ENCODE measurements around the gene GRIP1.

Gene GRIP1

DNA sequence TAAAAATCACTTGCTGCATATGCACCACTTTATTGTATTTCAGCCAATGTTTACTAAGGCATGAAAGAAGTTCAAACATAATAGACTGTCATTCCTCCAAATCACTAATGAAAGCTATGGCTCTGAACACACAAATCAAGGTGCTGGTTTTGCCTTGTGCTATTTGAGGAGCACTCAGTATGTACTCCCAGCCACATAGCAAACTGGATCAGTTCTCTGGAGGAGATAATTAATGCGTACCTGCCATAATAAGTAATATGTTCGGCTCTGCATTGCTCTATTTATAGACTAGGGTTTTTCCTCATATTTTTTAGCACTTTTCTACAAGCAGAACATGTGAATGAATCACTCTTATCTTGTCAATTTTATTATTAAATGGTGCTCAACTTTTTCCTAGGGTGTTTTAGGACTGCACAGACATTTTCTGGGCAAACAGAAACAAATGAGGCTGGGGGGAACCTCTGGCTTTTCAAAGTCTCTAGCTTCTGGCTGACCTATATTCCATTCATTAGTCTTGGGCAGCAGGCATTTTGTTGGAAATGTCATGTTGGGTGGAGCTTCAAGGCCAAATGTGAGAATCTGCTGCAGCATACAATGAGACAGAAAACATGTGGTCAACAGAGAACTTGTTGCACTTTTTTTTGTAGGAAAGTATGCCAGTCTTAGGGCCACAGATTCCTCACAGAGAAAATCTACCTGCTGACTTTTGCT, 88.4 kb downstream of the GRIP1 start:
- Histone ChIP-seq H3K9ac (ENCODE audit: low read length) (no peak overlapping the region), H3K27me3 (ENCODE audit: low read length) (no peaks in the 10 kb centered on the region), H3K36me3 (ENCODE audit: low read length) (no peaks in the 10 kb centered on the region), H4K20me1 (ENCODE audit: low read depth, low read length) (no peaks in the 10 kb centered on the region), H3K9me2 (replicated peaks; ENCODE audit: insufficient read depth, low read length) (no peaks in the 10 kb centered on the region), H3K79me2 (ENCODE audit: insufficient read depth, low read length) (no peaks in the 10 kb centered on the region), H2AFZ (ENCODE audit: low read depth, low read length, severe bottlenecking) (no peak overlapping the region), H3K4me3 (ENCODE audit: insufficient read depth, low read length, poor library complexity, severe bottlenecking) (no peak overlapping the region), H3F3A (ENCODE audit: insufficient read depth) (no peaks in the 10 kb centered on the region), H3K4me2 (ENCODE audit: low read depth, low read length, poor library complexity, severe bottlenecking) (no peak overlapping the region), H3K27ac (ENCODE audit: low read depth, low read length) (no peak overlapping the region), H3K9me3 (ENCODE audit: insufficient read depth, low read length) (no peaks in the 10 kb centered on the region)
- TF ChIP-seq, protein P1, sequence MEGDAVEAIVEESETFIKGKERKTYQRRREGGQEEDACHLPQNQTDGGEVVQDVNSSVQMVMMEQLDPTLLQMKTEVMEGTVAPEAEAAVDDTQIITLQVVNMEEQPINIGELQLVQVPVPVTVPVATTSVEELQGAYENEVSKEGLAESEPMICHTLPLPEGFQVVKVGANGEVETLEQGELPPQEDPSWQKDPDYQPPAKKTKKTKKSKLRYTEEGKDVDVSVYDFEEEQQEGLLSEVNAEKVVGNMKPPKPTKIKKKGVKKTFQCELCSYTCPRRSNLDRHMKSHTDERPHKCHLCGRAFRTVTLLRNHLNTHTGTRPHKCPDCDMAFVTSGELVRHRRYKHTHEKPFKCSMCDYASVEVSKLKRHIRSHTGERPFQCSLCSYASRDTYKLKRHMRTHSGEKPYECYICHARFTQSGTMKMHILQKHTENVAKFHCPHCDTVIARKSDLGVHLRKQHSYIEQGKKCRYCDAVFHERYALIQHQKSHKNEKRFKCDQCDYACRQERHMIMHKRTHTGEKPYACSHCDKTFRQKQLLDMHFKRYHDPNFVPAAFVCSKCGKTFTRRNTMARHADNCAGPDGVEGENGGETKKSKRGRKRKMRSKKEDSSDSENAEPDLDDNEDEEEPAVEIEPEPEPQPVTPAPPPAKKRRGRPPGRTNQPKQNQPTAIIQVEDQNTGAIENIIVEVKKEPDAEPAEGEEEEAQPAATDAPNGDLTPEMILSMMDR (IDR thresholded peaks at IDR 0.05; ENCODE audit: insufficient read depth, low read length, poor library complexity, severe bottlenecking): no peak
- TF ChIP-seq EZH2phosphoT487 (conservative IDR thresholded peaks at IDR 0.05; ENCODE audit: low read length): no peak

DNA sequence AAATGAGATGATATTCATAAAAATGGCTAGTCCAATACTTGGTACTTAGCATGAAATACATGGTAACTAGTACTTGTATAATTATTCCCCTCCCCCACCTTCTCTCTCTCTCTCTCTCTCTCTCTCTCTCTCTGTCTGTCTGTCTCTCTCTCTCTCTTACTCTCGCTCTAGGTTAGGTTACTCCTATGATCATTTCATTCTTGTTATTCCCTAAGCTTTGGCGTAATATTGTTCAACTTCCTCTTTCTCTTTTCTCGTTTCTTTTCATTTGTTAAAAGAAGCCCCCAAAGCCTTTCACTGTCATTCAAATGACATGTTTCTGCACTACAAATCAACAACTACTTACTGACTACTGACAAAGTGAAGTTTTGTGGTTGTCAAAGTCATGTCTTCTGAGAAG, 89.8 kb downstream of the GRIP1 start:
- Histone ChIP-seq H3K9ac (ENCODE audit: low read length) (no peak overlapping the region), H3K4me3 (ENCODE audit: insufficient read depth, low read length, poor library complexity, severe bottlenecking) (no peak overlapping the region), H3K27me3 (ENCODE audit: low read length) (no peaks in the 10 kb centered on the region), H3K9me2 (replicated peaks; ENCODE audit: insufficient read depth, low read length) (no peaks in the 10 kb centered on the region), H3K27ac (ENCODE audit: low read depth, low read length) (no peak overlapping the region), H3F3A (ENCODE audit: insufficient read depth) (no peaks in the 10 kb centered on the region), H2AFZ (ENCODE audit: low read depth, low read length, severe bottlenecking) (no peak overlapping the region), H3K9me3 (ENCODE audit: insufficient read depth, low read length) (no peaks in the 10 kb centered on the region), H3K4me2 (ENCODE audit: low read depth, low read length, poor library complexity, severe bottlenecking) (no peak overlapping the region), H4K20me1 (ENCODE audit: low read depth, low read length) (no peaks in the 10 kb centered on the region), H3K36me3 (ENCODE audit: low read length) (no peaks in the 10 kb centered on the region), H3K79me2 (ENCODE audit: insufficient read depth, low read length) (no peaks in the 10 kb centered on the region)
- TF ChIP-seq, protein P1 (IDR thresholded peaks at IDR 0.05; ENCODE audit: insufficient read depth, low read length, poor library complexity, severe bottlenecking): no peak
- no peak for TF ChIP-seq EZH2phosphoT487 (conservative IDR thresholded peaks at IDR 0.05; ENCODE audit: low read length)

DNA sequence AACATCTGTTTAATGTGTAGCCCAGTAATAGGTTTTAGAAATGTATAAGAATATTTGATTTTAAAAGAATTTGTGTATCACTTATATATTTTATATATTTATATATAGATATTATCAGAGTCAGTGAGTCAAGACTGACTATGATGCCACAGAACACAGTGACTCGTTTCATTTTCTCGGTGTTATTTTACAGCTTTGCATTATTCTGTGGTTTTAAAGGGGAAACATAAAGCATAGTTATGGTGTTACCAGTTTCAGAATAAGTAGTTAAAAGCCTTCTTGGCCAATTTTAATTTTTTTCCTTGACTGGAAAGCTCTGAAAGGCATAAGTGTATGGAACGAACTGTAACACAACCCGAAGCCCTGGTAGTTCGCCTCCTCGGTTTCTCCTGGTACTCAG, 91.0 kb downstream of the GRIP1 start:
- Histone ChIP-seq H3K27me3 (ENCODE audit: low read length) (no peaks in the 10 kb centered on the region), H3K9me2 (replicated peaks; ENCODE audit: insufficient read depth, low read length) (no peaks in the 10 kb centered on the region), H3K79me2 (ENCODE audit: insufficient read depth, low read length) (no peaks in the 10 kb centered on the region), H3K4me3 (ENCODE audit: insufficient read depth, low read length, poor library complexity, severe bottlenecking) (no peak overlapping the region), H3F3A (ENCODE audit: insufficient read depth) (no peaks in the 10 kb centered on the region), H3K4me2 (ENCODE audit: low read depth, low read length, poor library complexity, severe bottlenecking) (no peak overlapping the region), H3K9ac (ENCODE audit: low read length) (no peak overlapping the region), H3K36me3 (ENCODE audit: low read length) (no peaks in the 10 kb centered on the region), H2AFZ (ENCODE audit: low read depth, low read length, severe bottlenecking) (no peak overlapping the region), H4K20me1 (ENCODE audit: low read depth, low read length) (no peaks in the 10 kb centered on the region), H3K9me3 (ENCODE audit: insufficient read depth, low read length) (no peaks in the 10 kb centered on the region), H3K27ac (ENCODE audit: low read depth, low read length) (no peak overlapping the region)
- TF ChIP-seq, protein P1 (IDR thresholded peaks at IDR 0.05; ENCODE audit: insufficient read depth, low read length, poor library complexity, severe bottlenecking): no peak
- TF ChIP-seq EZH2phosphoT487 (conservative IDR thresholded peaks at IDR 0.05; ENCODE audit: low read length): no peak

Data from SU-DHL-6 (cell line).